HepG2 (cell line): ENCODE results near the gene MLLT10.

ENCODE experiments used
- CTCF ChIP-seq: sonication (generic); formaldehyde crosslinking; IDR thresholded peaks from 2 replicates; pipeline ENCODE4 v1.5.0; 2020; ENCODE audit warnings: mild to moderate bottlenecking, missing genetic modification reagents, moderate library complexity
- ELF1 ChIP-seq: sonication (generic); formaldehyde crosslinking; IDR thresholded peaks from 2 replicates; pipeline ENCODE4 v1.4.0; 2020; ENCODE audit warnings: missing genetic modification reagents
- HOMEZ ChIP-seq: IDR thresholded peaks from 2 replicates; pipeline ENCODE4 v1.6.1; 2016; ENCODE audit warnings: low read depth
- MAFK ChIP-seq, 2 experiments: IDR thresholded peaks in 1 of 2; conservative IDR thresholded peaks in 1 of 2; 2 replicates each; pipeline ENCODE4 v1.6.1; 2011; ENCODE audit warnings: improper control_type of control experiment in 2 of 2, low read length in 2 of 2
- REST ChIP-seq, 2 experiments: IDR thresholded peaks; 2 replicates each; pipeline ENCODE4 v1.6.1; 2011 to 2012; ENCODE audit warnings: low read length in 2 of 2, borderline replicate concordance in 1 of 2, low read depth in 1 of 2, mild to moderate bottlenecking in 1 of 2, moderate library complexity in 1 of 2
- SKIL ChIP-seq: sonication (generic); formaldehyde crosslinking; IDR thresholded peaks from 2 replicates; pipeline ENCODE4 v1.8.0; 2022; ENCODE audit warnings: missing genetic modification reagents, mild to moderate bottlenecking, moderate library complexity, borderline replicate concordance
- TBP ChIP-seq: sonication (generic); formaldehyde crosslinking; IDR thresholded peaks from 2 replicates; pipeline ENCODE4 v1.5.0; 2020; ENCODE audit warnings: missing genetic modification reagents
- ZNF446 ChIP-seq: sonication (generic); formaldehyde crosslinking; IDR thresholded peaks from 2 replicates; pipeline ENCODE4 v1.5.0; 2020; ENCODE audit warnings: mild to moderate bottlenecking, missing genetic modification reagents

GRCh38 chr10:21726601-21727225 is 192.7 kb downstream of the MLLT10 start:
- TF ChIP-seq SKIL (CRISPR knock-in tag) (no peak), CTCF (CRISPR knock-in tag) (no peak), REST (IDR thresholded peaks at IDR 0.05; ENCODE audit: borderline replicate concordance in 1 of 2, low read depth in 1 of 2, low read length in 2 of 2) (no peak), MAFK (conservative IDR thresholded peaks at IDR 0.05 in 1 of 2, IDR thresholded peaks at IDR 0.05 in 1 of 2; ENCODE audit: low read length in 2 of 2) (no peak), ELF1 (no peak), ZNF446 (CRISPR knock-in tag) (no peak), HOMEZ (CRISPR knock-in tag) (no peak), TBP (CRISPR knock-in tag) (no peak)
